Epithelial cell of proximal tubule (primary cell): ENCODE data around the gene STEAP4. TPM values are rescaled to one million over a fixed set of nuclear protein-coding genes. Genes with fewer than 3 reads are reported as not detected.

Experiments used
- DNase-seq: peaks from one replicate; pipeline ENCODE4 v3.0.0-alpha.2; 2011; ENCODE audit warnings: low read depth
- H3K4me3 ChIP-seq: 2 replicates; pipeline ENCODE4 v1.5.1; 2011; ENCODE audit warnings: low read depth, mild to moderate bottlenecking, low read length
- CTCF ChIP-seq: conservative IDR thresholded peaks from 2 replicates; pipeline ENCODE4 v1.5.1; 2012; ENCODE audit warnings: low read depth, mild to moderate bottlenecking, low read length
- total RNA-seq: library from RNA; depleted of rRNA; stranded (reverse); fragments of >200 nt; gene quantifications from 2 replicates; pipeline ENCODE4 v1.2.3, GENCODE V29; 2015

STEAP4 gene
- total RNA-seq, 1 donor from 2014 or later = 0.52 TPM

DNA sequence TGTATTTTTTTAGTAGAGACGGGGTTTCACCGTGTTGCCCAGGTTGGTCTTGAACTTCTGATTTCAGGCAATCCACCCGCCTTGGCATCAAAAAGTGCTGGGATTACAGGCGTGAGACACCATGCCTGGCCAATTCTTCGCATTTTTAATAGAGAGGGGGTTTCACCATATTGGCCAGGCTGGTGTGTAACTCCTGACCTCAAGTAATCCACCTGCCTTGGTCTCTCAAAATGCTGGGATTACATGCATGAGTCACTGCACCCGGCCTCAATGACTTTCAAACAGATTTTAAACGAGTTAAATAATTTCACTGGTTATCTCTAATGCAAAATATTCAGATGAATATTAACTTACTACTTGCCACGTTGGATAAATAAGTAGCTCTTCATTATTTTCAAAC lies 37.6 kb upstream of the STEAP4 start:
- no peak overlapping the region for H3K4me3 ChIP-seq
- DNase-seq = no peak
- no peak for TF ChIP-seq CTCF

- no peak overlapping the region for H3K4me3 ChIP-seq
- DNase-seq = no peak
- TF ChIP-seq CTCF = no peak
These were observed 32.7 kb upstream of the STEAP4 start for GRCh38 chr7:88339195-88339922.

- no peak for TF ChIP-seq CTCF
- DNase-seq = no peak
- H3K4me3 ChIP-seq = no peak overlapping the region
These were observed 31.8 kb upstream of the STEAP4 start for GRCh38 chr7:88338503-88338902.

DNA sequence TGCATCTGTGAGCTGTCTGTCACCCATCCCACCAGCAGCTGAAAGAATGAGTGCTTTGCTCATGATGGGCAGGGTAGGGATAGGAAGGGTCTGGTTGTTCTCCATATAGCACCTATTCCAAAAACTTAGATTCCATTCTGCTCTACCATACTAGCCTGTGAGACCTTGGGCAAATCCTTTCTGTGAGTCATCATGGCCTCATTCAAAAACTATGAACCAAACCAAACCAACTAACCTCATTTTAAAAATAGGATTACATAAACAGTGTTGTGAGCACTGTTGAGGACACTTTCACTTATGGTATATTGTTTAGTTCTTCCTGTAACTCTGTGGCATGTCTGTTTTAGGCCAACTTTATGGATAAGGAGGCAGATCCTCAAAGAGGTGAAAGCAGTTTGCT lies 30.9 kb upstream of the STEAP4 start:
- DNase-seq = no peak
- no peak for TF ChIP-seq CTCF
- H3K4me3 ChIP-seq = no peak overlapping the region

GRCh38 chr7:88331322-88331721 lies 24.6 kb upstream of the STEAP4 start:
- DNase-seq = no peak
- no peak for TF ChIP-seq CTCF
- no peak overlapping the region for H3K4me3 ChIP-seq

- H3K4me3 ChIP-seq = no peak overlapping the region
- no peak for TF ChIP-seq CTCF
- no peak for DNase-seq
These were observed 23.1 kb upstream of the STEAP4 start for GRCh38 chr7:88329532-88330463.
